LoVo (cell line): ENCODE measurements around the gene KRTAP10-10.
"Not testable (repeated sequence)": the region's sequence is repeated elsewhere in the genome, so short reads cannot be mapped to it uniquely, and the experiment has no call there.

Experiments used
- DNase-seq: peaks from one replicate; pipeline ENCODE4 v3.0.0-alpha.2; 2016; ENCODE audit warnings: low spot score

Gene KRTAP10-10

DNA sequence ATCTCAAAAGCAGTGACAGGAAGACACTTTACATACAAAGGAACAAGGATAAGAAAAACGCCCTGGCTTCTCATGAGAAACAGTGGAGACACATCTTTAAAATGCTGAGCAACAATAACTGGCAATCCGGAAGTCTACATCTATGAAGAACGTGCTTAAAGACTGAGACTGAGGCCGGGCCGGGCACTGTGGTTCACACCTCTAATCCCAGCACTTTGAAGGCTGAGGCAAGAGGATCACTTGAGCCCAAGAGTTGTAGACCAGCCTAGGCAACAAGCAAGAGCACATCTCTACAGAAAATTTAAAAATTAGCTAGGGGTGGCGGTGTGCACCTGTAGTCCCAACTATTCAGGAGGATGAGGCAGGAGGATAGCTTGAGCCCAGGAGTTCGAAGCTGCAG, 46.9 kb downstream of the KRTAP10-10 start:
- DNase-seq: no peak

DNA sequence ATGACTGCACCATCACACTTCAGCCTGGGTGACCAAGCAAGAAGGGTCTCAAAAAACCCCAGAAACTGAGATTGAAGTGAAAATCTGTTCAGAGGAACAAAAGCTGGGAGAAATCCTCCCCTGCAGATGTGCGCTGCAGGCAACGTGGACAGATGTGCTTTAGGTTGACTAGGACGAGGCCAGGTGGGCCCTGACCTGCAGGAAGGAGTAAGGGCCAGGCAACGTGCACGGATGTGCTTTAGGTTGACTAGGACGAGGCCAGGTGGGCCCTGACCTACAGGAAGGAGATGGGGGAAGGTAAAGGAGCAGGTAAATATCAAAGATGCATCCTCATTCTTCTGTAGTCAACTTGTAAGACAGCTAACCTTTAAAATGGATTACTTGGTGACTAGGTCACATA, 47.3 kb downstream of the KRTAP10-10 start:
- DNase-seq: no peak

DNA sequence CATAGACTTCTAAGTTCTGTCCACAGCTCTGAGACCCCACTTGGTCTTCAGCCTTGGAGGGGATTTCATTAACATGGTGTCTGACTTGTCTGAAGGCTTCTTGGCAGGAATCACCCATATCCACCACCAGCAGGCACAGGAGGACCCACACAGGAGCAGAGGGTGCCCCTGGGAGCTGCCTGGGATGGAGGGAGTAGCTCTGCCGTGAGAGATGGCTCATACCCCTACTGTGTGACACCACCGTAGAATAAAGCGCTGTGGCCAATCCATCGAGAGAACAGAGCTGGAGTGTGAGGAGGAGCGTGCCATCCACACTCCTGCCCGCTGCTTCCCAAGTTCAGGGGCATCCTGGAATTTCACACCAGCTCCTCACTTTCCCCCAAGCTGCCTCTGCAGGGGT, 47.9 kb downstream of the KRTAP10-10 start:
- not testable (repeated sequence) for DNase-seq

DNA sequence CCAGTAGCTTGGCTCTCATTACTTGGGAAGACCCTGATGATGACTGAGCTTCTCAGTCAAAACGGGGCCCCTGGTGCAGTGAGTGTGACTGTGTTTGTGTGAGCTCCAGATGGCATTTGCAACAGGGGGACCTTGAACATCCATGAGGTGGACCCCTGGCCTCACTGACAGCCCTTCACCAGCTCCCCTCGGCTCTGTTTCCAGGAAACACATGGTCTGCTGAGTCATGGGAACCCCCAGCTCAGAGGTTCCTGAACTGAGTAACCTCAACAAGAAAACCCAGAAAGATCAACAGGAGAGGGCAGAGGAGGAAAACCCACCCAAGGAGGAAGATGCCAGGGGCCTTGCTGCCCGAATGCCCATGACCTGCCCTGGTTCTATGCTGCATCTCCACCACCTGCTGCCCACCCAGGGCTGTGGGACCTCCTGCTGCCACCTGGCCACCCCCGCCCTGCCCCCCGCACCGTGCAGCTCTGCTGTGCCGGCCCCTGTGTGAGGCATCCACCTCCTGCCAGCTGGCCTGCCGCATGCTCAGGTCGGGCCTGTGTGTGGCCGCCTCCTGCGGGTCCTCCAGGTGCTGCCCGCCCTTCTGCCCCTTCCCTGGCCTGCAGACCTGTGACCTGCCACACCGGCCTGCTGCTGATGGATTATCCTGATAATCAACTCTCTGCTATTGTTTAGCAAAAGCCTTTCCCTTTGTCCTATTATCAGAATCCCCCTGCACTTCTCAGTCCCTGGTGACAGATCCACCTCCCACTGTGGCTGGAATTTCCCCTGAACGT, 49.0 kb downstream of the KRTAP10-10 start:
- no peak for DNase-seq

DNA sequence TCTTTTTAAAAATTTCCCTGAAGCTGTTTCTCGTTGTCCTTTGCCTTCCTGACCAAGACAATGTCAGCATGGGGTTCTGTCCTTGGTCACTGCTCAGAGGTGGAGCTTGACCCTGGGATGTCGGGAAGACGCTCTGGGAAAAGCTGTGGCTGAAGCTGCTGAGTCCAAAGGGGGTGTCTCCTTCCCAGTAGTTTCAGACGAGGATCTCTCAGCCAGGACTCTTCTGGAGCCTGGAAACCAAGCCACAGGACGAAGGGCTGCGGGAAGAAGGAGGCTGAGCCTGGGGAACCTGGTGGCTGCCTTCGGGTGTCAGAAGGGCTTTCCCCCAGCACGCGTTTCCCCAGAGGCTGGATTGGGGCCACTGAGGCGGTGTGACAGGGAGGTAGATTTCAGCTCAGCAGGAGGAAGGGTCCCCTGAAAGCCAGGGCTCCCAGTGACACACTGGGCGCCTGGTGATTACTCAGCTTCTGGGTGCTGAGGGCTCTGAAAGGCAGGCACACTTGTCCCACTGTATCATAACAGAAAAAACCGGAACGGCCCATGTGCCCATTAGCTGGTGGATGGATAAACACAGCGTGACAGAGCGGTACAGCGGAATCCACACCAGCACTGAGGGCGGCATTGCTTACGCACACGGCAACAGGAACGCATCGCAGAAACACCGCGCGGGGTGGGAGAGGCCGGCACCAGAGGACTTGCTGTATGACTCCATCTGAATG, 49.8 kb downstream of the KRTAP10-10 start:
- DNase-seq: no peak

DNA sequence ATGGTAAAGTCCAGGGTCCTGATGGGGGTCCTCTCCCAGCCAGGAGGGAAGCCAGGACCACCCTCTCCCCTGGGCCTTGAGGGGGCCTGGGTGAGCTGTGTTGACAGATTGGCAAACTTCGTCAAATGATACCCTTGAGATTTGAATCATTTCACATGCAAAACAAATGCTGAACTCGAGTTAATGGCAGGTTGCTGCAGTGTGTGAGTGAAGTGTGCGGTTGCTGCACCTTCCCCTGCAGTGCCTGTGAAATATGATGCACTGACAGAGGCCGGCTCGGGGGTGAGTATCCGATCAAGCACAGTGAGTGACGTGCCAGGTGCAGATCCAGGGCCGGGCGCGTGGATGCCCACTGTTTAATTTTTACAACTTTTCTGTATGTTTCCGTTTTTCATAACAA, 50.5 kb downstream of the KRTAP10-10 start:
- DNase-seq: no peak
